GM20000 (cell line): ENCODE results near the gene GATA3.

ENCODE experiments used
- DNase-seq: peaks from one replicate; pipeline ENCODE4 v3.0.0; 2012; ENCODE audit warnings: low spot score
- CTCF ChIP-seq: IDR thresholded peaks from 2 replicates; pipeline ENCODE4 v1.5.1; 2012; ENCODE audit warnings: mild to moderate bottlenecking, control low read depth; ENCODE audit errors: extremely low read depth, missing control alignments

Gene GATA3

GRCh38 chr10:8060010-8060703 is 5.7 kb downstream of the GATA3 start:
- peak; percentile 54 for DNase-seq
- TF ChIP-seq CTCF, result no peak

DNA sequence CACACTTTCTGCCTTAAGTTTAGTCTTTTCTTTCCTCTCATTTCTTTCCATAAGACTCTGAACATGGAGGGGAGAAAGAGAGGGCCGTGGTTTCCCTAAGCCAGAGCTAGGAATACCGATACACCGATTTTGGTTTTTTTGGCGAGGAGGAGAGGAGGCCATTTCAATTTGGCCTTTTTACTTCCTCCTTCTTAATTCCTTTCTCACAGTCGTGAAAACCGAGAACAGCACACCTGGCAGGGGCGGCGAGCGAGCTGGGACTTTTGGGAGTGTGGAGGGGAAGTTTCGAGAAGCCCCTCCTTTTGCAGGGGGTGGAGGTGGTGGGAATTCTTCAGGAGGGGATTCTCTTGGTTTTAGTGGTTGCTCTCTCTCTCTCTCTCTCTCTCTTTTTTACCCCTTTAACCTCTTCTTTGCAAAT is 6.2 kb downstream of the GATA3 start:
- DNase-seq, result no peak
- TF ChIP-seq CTCF, result no peak

GRCh38 chr10:8061274-8062211 is 7.1 kb downstream of the GATA3 start:
- no peak for TF ChIP-seq CTCF
- no peak for DNase-seq

DNA sequence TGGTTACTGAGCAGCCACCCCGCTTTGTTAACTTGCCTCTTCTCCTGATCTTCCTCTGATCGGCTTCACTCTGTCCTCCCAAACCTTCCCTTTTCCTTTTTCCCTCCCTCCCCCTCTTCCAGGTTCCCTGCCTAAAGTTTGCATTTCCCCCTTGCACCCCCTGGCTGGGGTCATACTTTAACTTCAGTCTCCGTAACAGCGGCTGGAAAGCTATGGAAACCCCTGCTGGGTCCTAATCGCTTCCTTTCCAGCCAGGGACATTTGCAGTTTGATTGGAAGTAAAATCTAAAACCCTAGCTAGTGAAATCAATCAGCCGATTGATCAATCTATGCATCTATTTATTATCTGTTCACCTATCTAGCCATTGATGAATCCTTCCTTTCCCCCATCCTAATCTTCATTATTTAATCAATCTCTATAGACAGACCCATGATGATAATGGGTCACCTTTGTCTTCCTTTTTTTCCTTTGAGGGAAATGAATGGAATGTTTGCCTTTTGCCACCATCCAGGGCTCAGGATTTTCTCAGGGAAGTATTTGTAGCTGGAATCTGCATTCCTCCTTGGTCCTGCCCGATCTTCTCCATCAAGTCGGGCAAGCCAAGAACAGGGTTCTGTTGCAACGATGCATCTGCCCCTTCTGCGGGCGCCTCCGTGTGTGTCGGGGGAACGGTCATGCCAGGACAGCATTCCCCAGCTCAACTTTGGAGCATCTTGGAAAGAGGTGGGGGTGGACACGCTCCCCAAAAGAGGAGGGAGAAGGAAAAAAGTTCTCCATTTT is 8.8 kb downstream of the GATA3 start:
- no peak for TF ChIP-seq CTCF
- DNase-seq, result no peak

- no peak for DNase-seq
- no peak for TF ChIP-seq CTCF
Observed at GRCh38 chr10:8063935-8064334, 9.4 kb downstream of the GATA3 start.

- TF ChIP-seq CTCF, result no peak
- DNase-seq, result no peak
Observed at GRCh38 chr10:8064436-8064835, 9.9 kb downstream of the GATA3 start.
